ENCODE measurements around the gene MIB1. TPM values are rescaled to one million over a fixed set of nuclear protein-coding genes. Genes with fewer than 3 reads are reported as not detected.

MIB1 gene
- total RNA-seq, 1 experiment from 2014 or later = 66.3 TPM

- intact Hi-C loops (cut with micrococcal nuclease; ENCODE audit: unreplicated experiment) (loop anchor here (5.0 kb wide), 1 partner anchor 42 kb away; the partner anchor contains the start of gene MIB1), in situ Hi-C loops (cut with HindIII; ENCODE audit: low pct_unique_long_range_greater_than_20kb, low sequenced_read_pairs) (no loop called here)
- no peak overlapping the region for H3K27ac ChIP-seq (ENCODE audit: low read length)
- DNase-seq (ENCODE audit: low read depth, low spot score) = no peak
- peaks cover 10% of the 10 kb centered on the region; the same call in 1 of the 2 replicates for H3K4me1 ChIP-seq (ENCODE audit: control insufficient read depth, insufficient read depth, low read length)
- H3K4me3 ChIP-seq (ENCODE audit: low read depth in 2 of 2, low read length in 2 of 2) = no peak overlapping the region
- TF ChIP-seq POLR2AphosphoS5 (IDR thresholded peaks at IDR 0.05; ENCODE audit: low read depth, low read length) (no peak), REST (IDR thresholded peaks at IDR 0.05; ENCODE audit: insufficient read depth in 1 of 2, low read depth in 2 of 2, low read length in 1 of 2) (no peak), TCF7L2 (IDR thresholded peaks at IDR 0.05; ENCODE audit: low read depth, low read length) (no peak), CTCF (IDR thresholded peaks at IDR 0.05) (no peak), SIN3A (IDR thresholded peaks at IDR 0.05; ENCODE audit: borderline replicate concordance, insufficient read depth, low read depth, low read length) (no peak)
- ATAC-seq = no peak
- H3K36me3 ChIP-seq (ENCODE audit: control insufficient read depth, insufficient read depth, low read length) = peaks cover 5% of the 10 kb centered on the region; the same call in 1 of the 2 replicates
- no peaks in the 10 kb centered on the region for H3K9me3 ChIP-seq (ENCODE audit: control insufficient read depth, insufficient read depth, low read depth, low read length)
- H3K27me3 ChIP-seq (ENCODE audit: control insufficient read depth, insufficient read depth, low read length) = no peaks in the 10 kb centered on the region
- POLR2A ChIA-PET = interaction anchor here (0.6 kb wide), 1 partner anchor 11 kb away, joined by 3 read pairs; no protein-coding TSS in a partner anchor
- CTCF ChIA-PET = no interaction called here
- no TSS peak for BruUV-seq (replicated peaks)
These were observed 40.0 kb upstream of the MIB1 start for GRCh38 chr18:21700528-21701075.

- no peak overlapping the region for H3K27ac ChIP-seq (ENCODE audit: low read length)
- H3K27me3 ChIP-seq (ENCODE audit: control insufficient read depth, insufficient read depth, low read length) = no peaks in the 10 kb centered on the region
- no peak for TF ChIP-seq TCF7L2 (IDR thresholded peaks at IDR 0.05; ENCODE audit: low read depth, low read length)
- no peak for TF ChIP-seq CTCF (IDR thresholded peaks at IDR 0.05)
- no peak for TF ChIP-seq POLR2AphosphoS5 (IDR thresholded peaks at IDR 0.05; ENCODE audit: low read depth, low read length)
- no peak for TF ChIP-seq REST (IDR thresholded peaks at IDR 0.05; ENCODE audit: insufficient read depth in 1 of 2, low read depth in 2 of 2, low read length in 1 of 2)
- no peak for TF ChIP-seq SIN3A (IDR thresholded peaks at IDR 0.05; ENCODE audit: borderline replicate concordance, insufficient read depth, low read depth, low read length)
- no TSS peak for BruUV-seq (replicated peaks)
- no peaks in the 10 kb centered on the region for H3K9me3 ChIP-seq (ENCODE audit: control insufficient read depth, insufficient read depth, low read depth, low read length)
- intact Hi-C loops (cut with micrococcal nuclease; ENCODE audit: unreplicated experiment) = loop anchor here (5.0 kb wide), 1 partner anchor 41 kb away; the partner anchor contains the start of gene MIB1
- CTCF ChIA-PET = no interaction called here
- H3K4me1 ChIP-seq (ENCODE audit: control insufficient read depth, insufficient read depth, low read length) = peaks cover 10% of the 10 kb centered on the region; the same call in 1 of the 2 replicates
- in situ Hi-C loops (cut with HindIII; ENCODE audit: low pct_unique_long_range_greater_than_20kb, low sequenced_read_pairs) = no loop called here
- ATAC-seq (no peak), DNase-seq (ENCODE audit: low read depth, low spot score) (no peak)
- POLR2A ChIA-PET = interaction anchor here (0.6 kb wide), 1 partner anchor 10 kb away, joined by 3 read pairs; no protein-coding TSS in a partner anchor
- no peak overlapping the region for H3K4me3 ChIP-seq (ENCODE audit: low read depth in 2 of 2, low read length in 2 of 2)
- peaks cover 5% of the 10 kb centered on the region; the same call in 1 of the 2 replicates for H3K36me3 ChIP-seq (ENCODE audit: control insufficient read depth, insufficient read depth, low read length)
These were observed 39.0 kb upstream of the MIB1 start for GRCh38 chr18:21701621-21702020.
